AG04450 (cell line): ENCODE data around the gene SLC34A1. TPM values are rescaled to one million over a fixed set of nuclear protein-coding genes. Genes with fewer than 3 reads are reported as not detected.

Experiments
- CTCF ChIA-PET: fragments of 300-600, 350-600 bp; formaldehyde crosslinking; extraction: SDS; loops from one replicate; lab custom pipeline; 2022; ENCODE audit warnings: antibody characterized with exemption, inconsistent platforms; lab: Charles Lee
- POLR2A ChIA-PET: fragments of 350-600 bp; formaldehyde crosslinking; extraction: SDS; loops from one replicate; lab custom pipeline; 2021; ENCODE audit warnings: antibody characterized with exemption, inconsistent platforms; lab: Yijun Ruan, JAX
- DNase-seq: peaks from one replicate; pipeline ENCODE4 v3.0.0-alpha.2; 2011; ENCODE audit warnings: low read depth, low spot score
- H3K27ac ChIP-seq: one replicate; pipeline ENCODE4 v1.5.1; 2012; ENCODE audit warnings: low read depth, low read length, control low read depth
- H3K27me3 ChIP-seq: one replicate; pipeline ENCODE4 v1.6.0; 2012; ENCODE audit warnings: low read length; ENCODE audit not compliant: control insufficient read depth, insufficient read depth
- H3K4me3 ChIP-seq: 2 replicates; pipeline ENCODE4 v1.5.1; 2011; ENCODE audit warnings: mild to moderate bottlenecking, low read depth, low read length, control low read depth
- H3K9me3 ChIP-seq: 2 replicates; pipeline ENCODE4 v1.5.1; 2012; ENCODE audit warnings: low read length; ENCODE audit not compliant: control insufficient read depth, insufficient read depth
- polyA plus RNA-seq: library from polyadenylated mRNA; depleted of rRNA; stranded (reverse); fragments of >200 nt; gene quantifications from 2 replicates; pipeline ENCODE4 v1.2.3, GENCODE V29; 2011
- TF ChIP-seq, protein P1 (sequence below): IDR thresholded peaks from 2 replicates; pipeline ENCODE4 v1.5.1; 2011; ENCODE audit warnings: low read depth, low read length, control low read depth, inconsistent platforms

SLC34A1 gene
- polyA plus RNA-seq, 1 experiment, result not detected

DNA sequence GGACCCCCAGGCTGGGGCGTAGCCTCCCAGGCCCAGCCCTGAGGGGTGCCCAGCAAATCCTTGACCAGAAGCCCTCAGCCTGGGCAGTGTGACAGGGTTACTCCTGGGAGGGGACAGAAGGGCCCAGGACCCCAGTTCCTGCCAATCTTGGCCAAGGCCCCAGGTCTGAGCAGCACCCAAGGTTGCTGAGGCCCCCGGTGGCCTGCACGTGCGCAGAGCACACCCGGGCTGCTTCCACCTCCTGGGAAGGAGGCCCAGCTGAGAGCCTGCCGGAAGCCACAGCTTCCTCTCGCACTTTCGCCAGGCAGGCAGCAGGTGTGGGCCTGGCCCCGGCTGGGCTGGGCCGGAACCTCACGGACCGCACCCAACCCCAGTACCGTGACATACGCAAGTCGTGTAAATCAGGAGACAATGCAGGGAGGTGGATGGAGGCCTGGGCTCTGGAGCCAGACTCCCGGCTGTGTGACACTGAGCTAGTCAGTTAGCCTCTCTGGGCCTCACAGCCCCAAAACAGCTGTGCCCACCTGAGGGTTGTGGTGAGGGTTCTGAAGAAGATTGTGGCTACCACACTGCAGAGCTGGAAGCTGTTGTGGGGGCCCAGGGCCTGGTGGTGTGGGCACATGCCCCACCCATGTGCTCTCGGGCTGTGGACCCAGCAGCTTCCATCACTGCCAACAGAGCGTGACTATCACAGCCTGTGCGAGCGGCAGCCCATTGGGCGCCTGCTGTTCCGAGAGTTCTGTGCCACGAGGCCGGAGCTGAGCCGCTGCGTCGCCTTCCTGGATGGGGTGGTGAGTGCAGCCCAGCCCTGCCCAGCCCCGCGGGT lies 47.3 kb downstream of the SLC34A1 start:
- Histone ChIP-seq H3K27me3 (no peaks in the 10 kb centered on the region), H3K27ac (no peak overlapping the region), H3K9me3 (no peaks in the 10 kb centered on the region; the same call in 1 of the 2 replicates), H3K4me3 (no peak overlapping the region)
- CTCF ChIA-PET, result interaction anchor here (0.6 to 0.8 kb wide), 2 partner anchors 28 to 61 kb away, joined by 3 read pairs; no protein-coding TSS in a partner anchor
- TF ChIP-seq, protein P1, sequence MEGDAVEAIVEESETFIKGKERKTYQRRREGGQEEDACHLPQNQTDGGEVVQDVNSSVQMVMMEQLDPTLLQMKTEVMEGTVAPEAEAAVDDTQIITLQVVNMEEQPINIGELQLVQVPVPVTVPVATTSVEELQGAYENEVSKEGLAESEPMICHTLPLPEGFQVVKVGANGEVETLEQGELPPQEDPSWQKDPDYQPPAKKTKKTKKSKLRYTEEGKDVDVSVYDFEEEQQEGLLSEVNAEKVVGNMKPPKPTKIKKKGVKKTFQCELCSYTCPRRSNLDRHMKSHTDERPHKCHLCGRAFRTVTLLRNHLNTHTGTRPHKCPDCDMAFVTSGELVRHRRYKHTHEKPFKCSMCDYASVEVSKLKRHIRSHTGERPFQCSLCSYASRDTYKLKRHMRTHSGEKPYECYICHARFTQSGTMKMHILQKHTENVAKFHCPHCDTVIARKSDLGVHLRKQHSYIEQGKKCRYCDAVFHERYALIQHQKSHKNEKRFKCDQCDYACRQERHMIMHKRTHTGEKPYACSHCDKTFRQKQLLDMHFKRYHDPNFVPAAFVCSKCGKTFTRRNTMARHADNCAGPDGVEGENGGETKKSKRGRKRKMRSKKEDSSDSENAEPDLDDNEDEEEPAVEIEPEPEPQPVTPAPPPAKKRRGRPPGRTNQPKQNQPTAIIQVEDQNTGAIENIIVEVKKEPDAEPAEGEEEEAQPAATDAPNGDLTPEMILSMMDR, result no peak
- POLR2A ChIA-PET, result interaction anchor here (0.5 kb wide), 1 partner anchor 114 kb away, joined by 3 read pairs; no protein-coding TSS in a partner anchor
- no peak for DNase-seq

DNA sequence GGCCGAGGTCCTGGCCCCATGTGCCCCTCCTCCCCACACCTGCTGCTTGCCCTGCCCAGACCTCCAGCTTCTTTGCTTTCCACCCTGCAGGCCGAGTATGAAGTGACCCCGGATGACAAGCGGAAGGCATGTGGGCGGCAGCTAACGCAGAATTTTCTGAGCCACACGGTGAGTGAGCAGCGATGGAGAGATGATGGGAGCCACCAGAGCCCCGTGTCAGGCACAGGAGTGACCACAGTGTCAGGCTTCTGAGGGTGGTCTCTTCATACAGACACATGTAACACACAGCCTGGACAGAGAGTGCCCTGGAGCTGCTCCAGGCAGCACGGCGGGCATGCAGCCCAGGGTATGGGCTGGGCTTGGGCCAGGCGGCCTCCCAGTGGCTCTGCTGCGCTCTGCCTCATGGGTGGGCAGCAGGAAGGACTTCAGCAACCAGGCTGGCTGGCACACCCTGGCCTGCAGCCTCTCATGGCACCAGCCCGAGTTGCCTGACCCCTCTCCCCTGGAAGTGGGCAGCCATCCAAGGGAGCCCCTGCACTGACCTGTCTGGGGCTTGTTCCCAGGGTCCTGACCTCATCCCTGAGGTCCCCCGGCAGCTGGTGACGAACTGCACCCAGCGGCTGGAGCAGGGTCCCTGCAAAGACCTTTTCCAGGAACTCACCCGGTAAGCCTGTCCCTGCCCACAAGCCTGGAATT lies 48.1 kb downstream of the SLC34A1 start:
- H3K27me3 ChIP-seq, result no peaks in the 10 kb centered on the region
- ChIA-PET CTCF (interaction anchor here (0.6 to 0.8 kb wide), 2 partner anchors 29 to 61 kb away, joined by 3 read pairs; no protein-coding TSS in a partner anchor), POLR2A (no interaction called here)
- TF ChIP-seq, protein P1, result no peak
- DNase-seq, result no peak
- no peak overlapping the region for H3K27ac ChIP-seq
- H3K9me3 ChIP-seq, result no peaks in the 10 kb centered on the region; the same call in 1 of the 2 replicates
- H3K4me3 ChIP-seq, result no peak overlapping the region

DNA sequence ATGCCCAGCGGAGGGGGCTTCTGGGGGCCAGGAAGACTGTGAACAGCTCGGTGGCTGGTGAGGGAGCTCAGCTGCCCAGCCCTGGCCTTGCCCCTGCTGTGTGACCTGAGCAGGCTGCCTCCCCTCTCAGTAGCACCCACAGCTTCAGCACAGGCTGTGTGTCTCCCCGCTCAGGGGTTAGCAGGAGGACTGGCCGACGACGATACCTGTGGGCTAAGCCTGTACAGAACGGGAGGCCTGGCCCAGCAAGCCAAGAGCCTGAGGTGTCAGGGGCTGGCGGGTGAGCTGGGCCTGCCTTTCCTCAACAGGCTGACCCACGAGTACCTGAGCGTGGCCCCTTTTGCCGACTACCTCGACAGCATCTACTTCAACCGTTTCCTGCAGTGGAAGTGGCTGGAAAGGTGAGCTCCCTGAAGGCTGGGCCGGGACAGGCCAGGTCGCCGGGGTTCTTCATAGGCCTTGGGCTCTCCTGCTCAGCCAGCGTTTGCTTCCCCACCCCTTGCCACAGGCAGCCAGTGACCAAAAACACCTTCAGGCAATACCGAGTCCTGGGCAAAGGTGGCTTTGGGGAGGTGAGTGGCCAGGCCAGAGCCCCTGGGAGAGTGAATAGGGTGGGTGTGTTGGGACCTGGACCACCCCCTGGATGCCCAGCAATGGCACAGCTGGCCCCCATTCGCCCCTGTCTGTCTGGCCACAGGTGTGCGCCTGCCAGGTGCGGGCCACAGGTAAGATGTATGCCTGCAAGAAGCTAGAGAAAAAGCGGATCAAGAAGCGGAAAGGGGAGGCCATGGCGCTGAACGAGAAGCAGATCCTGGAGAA lies 48.8 kb downstream of the SLC34A1 start:
- H3K27me3 ChIP-seq, result no peaks in the 10 kb centered on the region
- POLR2A ChIA-PET, result no interaction called here
- TF ChIP-seq, protein P1, result no peak
- no peak for DNase-seq
- CTCF ChIA-PET, result interaction anchor here (1.4 kb wide), 1 partner anchor 24 kb away, joined by 3 read pairs; no protein-coding TSS in a partner anchor
- H3K9me3 ChIP-seq, result no peaks in the 10 kb centered on the region; the same call in 1 of the 2 replicates
- no peak overlapping the region for H3K27ac ChIP-seq
- no peak overlapping the region for H3K4me3 ChIP-seq

DNA sequence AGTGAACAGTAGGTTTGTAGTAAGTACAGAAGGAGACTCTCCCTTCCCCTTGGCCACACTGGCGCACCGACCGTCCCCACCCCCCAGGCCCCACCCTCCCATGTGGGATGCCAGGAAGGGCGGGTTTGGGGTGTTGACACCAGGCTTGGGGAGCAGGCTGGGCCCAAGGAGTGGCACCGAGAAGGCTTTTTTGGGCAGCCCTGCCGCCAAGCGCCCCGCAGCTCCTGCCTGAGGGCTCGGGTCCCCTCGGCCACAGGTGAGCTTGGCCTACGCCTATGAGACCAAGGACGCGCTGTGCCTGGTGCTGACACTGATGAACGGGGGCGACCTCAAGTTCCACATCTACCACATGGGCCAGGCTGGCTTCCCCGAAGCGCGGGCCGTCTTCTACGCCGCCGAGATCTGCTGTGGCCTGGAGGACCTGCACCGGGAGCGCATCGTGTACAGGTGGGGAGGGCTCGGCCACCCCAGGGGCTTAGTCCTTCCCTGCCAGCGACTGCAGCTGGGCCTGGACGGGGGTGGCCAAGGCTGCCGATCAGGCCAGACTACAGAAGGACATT lies 49.5 kb downstream of the SLC34A1 start:
- Histone ChIP-seq H3K9me3 (no peaks in the 10 kb centered on the region; the same call in 1 of the 2 replicates), H3K4me3 (no peak overlapping the region), H3K27ac (no peak overlapping the region), H3K27me3 (no peaks in the 10 kb centered on the region)
- CTCF ChIA-PET, result interaction anchor here (1.4 kb wide), 1 partner anchor 24 kb away, joined by 3 read pairs; no protein-coding TSS in a partner anchor
- POLR2A ChIA-PET, result no interaction called here
- DNase-seq, result no peak
- TF ChIP-seq, protein P1, result no peak
